GM10266 (cell line): Measurements from ENCODE around the gene HEXB.

ENCODE experiments used
- DNase-seq: peaks from one replicate; pipeline ENCODE4 v3.0.0; 2012; ENCODE audit errors: extremely low spot score
- CTCF ChIP-seq: IDR thresholded peaks from 2 replicates; pipeline ENCODE4 v1.5.1; 2012; ENCODE audit warnings: mild to moderate bottlenecking, low read depth; ENCODE audit not compliant: control insufficient read depth, insufficient read depth; ENCODE audit errors: missing control alignments

HEXB gene

GRCh38 chr5:74766418-74766848 is 81.4 kb downstream of the HEXB start:
- DNase-seq: peak; percentile 42
- TF ChIP-seq CTCF: peak; percentile 52

GRCh38 chr5:74766849-74767578 is 82.0 kb downstream of the HEXB start, which contains the start of the genes GFM2 and NSA2:
Gene GFM2, minus strand, starts transcription at chr5:74767117. Its CDS starts 3,375 bp downstream, at chr5:74763742.
Gene NSA2, plus strand, starts transcription at chr5:74767249. Its CDS starts 112 bp downstream, at chr5:74767361.
- TF ChIP-seq CTCF: no peak

GRCh38 chr5:74767579-74767913 is 82.5 kb downstream of the HEXB start:
- peak; percentile 6 for DNase-seq
- no peak for TF ChIP-seq CTCF

More at GRCh38 chr5:74766849-74767578, 82.0 kb downstream of the HEXB start, which contains the start of the genes GFM2 and NSA2:
- DNase-seq: peak; percentile 69
